ENCODE results near the gene SENP1. TPM values are rescaled to one million over a fixed set of nuclear protein-coding genes. Genes with fewer than 3 reads are reported as not detected.
A peak's percentile ranks its signal among the peaks of the same experiment; 100 is the strongest.

The SENP1 gene
- total and polyA plus RNA-seq, 7 donors, result 4.2 to 26.0 (median 16.9) TPM

GRCh38 chr12:47993491-47993890 lies 112.4 kb downstream of the SENP1 start:
- peaks cover 0 to 17% (median 0%) of the 10 kb centered on the region in 3 donors for H3K27me3 ChIP-seq
- no peaks in the 10 kb centered on the region for H3K9me3 ChIP-seq
- no peak overlapping the region for H3K27ac ChIP-seq
- peaks cover 0 to 7% (median 3%) of the 10 kb centered on the region in 4 donors for H3K4me1 ChIP-seq
- TF ChIP-seq POLR2AphosphoS5 (IDR thresholded peaks at IDR 0.05) (no peak), EP300 (IDR thresholded peaks at IDR 0.05) (no peak), CTCF (IDR thresholded peaks at IDR 0.05) (no peak), POLR2A (IDR thresholded peaks at IDR 0.05) (no peak)
- DNase-seq, result peak; percentile 45
- WGBS, 2 donors, result 94 to 95% methylated on average over 5 of the region's 5 CpGs
- no peak overlapping the region for H3K4me3 ChIP-seq
- intact Hi-C loops (cut with DNase I), result no loop called here
- no peaks in the 10 kb centered on the region for H3K36me3 ChIP-seq

Small RNA genes within 50 kb of the gene (small RNA-seq; reads per million reads assigned to genes)
- gene MIR6505 (0 to 0.12 (median 0) reads per million in 3 donors), gene RNU6-1203P (0 reads per million in 3 donors)

Other genes with a start within 250 kb of the SENP1 start
- 1 to 10 TPM in 3 of 4 donors, under 1 TPM in 1; 0.71 to 2.5 (median 1.5) TPM for gene VDR, start 201.1 kb downstream of the SENP1 start, total RNA-seq
- gene VDR, start 201.1 kb downstream of the SENP1 start, polyA plus RNA-seq, result 10 to 100 TPM; 36.0 to 69.1 (median 60.5) TPM
- gene TMEM106C, start 142.5 kb downstream of the SENP1 start, total RNA-seq, result 100 to 1,000 TPM in 2 of 4 donors, 10 to 100 TPM in 2; 46.2 to 122 (median 92.2) TPM
- gene TMEM106C, start 142.5 kb downstream of the SENP1 start, polyA plus RNA-seq, result 100 to 1,000 TPM; 145 to 199 (median 169) TPM
- not detected for gene COL2A1, start 101.6 kb downstream of the SENP1 start, total RNA-seq
- under 1 TPM in 2 of 3 donors, not detected in 1; 0.17 to 0.60 TPM for gene COL2A1, start 101.6 kb downstream of the SENP1 start, polyA plus RNA-seq
- 10 to 100 TPM; 59.2 to 70.6 (median 67.3) TPM for gene PFKM, start 13.3 kb upstream of the SENP1 start, total RNA-seq
- gene PFKM, start 13.3 kb upstream of the SENP1 start, polyA plus RNA-seq, result 10 to 100 TPM; 15.6 to 31.1 (median 17.8) TPM
- gene ASB8, start 51.4 kb upstream of the SENP1 start, total RNA-seq, result 10 to 100 TPM; 35.6 to 64.3 (median 38.5) TPM
- gene ASB8, start 51.4 kb upstream of the SENP1 start, polyA plus RNA-seq, result 10 to 100 TPM; 20.6 to 27.0 (median 25.8) TPM
- gene CCDC184, start 77.6 kb upstream of the SENP1 start, total RNA-seq, result 1 to 10 TPM; 1.7 to 3.3 (median 2.1) TPM
- gene CCDC184, start 77.6 kb upstream of the SENP1 start, polyA plus RNA-seq, result under 1 TPM in 2 of 3 donors, not detected in 1; 0.60 to 0.96 TPM
- not detected for gene OR10AD1, start 97.2 kb upstream of the SENP1 start, total RNA-seq
- gene OR10AD1, start 97.2 kb upstream of the SENP1 start, polyA plus RNA-seq, result not detected
- gene ZNF641, start 244.8 kb upstream of the SENP1 start, total RNA-seq, result 10 to 100 TPM; 16.6 to 28.5 (median 24.7) TPM
- gene ZNF641, start 244.8 kb upstream of the SENP1 start, polyA plus RNA-seq, result 1 to 10 TPM; 3.0 to 6.6 (median 4.2) TPM

Measured in sigmoid colon (tissue), 7 donors.